ENCODE results near the gene PCBP2. TPM values are rescaled to one million over a fixed set of nuclear protein-coding genes. Genes with fewer than 3 reads are reported as not detected.
"Not testable (repeated sequence)": the region's sequence is repeated elsewhere in the genome, so short reads cannot be mapped to it uniquely, and the experiment has no call there.

The PCBP2 gene
- polyA plus RNA-seq, 2 of the 4 experiments (the other 2 are of a cell fraction): 367 to 546 TPM

GRCh38 chr12:53431187-53431586, 20.7 kb upstream of the PCBP2 start:
- Histone ChIP-seq H3K4me1 (peaks cover 45% of the 10 kb centered on the region), H3K4me3 (no peak overlapping the region), H3K4me2 (peak overlapping the region; percentile 57), H3K27ac (peak overlapping the region; percentile 63 to 85; a peak in 5 of 6 replicates), H3K9me3 (no peaks in the 10 kb centered on the region)
- POLR2A ChIA-PET: interaction anchor here (1.6 kb wide), 1 partner anchor 10 kb away, joined by 7 read pairs; the partner anchor contains the start of gene PRR13
- 42% methylated on average over 7 of the region's 7 CpGs for WGBS (ENCODE audit: missing lambda C conversion rate)
- DNase-seq (ENCODE audit: low read depth in 1 of 2, low spot score in 1 of 2): peak in 1 of 2 experiments; percentile 41
- TF ChIP-seq FOXS1 (CRISPR knock-in tag; IDR thresholded peaks at IDR 0.05) (peak; percentile 99; the same call in 1 of the 2 replicates), PHF8 (IDR thresholded peaks at IDR 0.05; ENCODE audit: borderline replicate concordance, low read depth) (no peak), POLR2AphosphoS2 (conservative IDR thresholded peaks at IDR 0.05; ENCODE audit: low read length) (no peak), FOSL2 (IDR thresholded peaks at IDR 0.05) (no peak), FOSL2 (CRISPR knock-in tag; IDR thresholded peaks at IDR 0.05) (peak; percentile 48), GATA3 (IDR thresholded peaks at IDR 0.05; ENCODE audit: borderline replicate concordance) (0 out of 2 replicates have a peak, but pooled peaks have one; percentile 17), ELK1 (IDR thresholded peaks at IDR 0.05; ENCODE audit: low read depth, low read length) (no peak), MAZ (IDR thresholded peaks at IDR 0.05; ENCODE audit: borderline replicate concordance, low read depth, low read length) (no peak), NR3C1 (IDR thresholded peaks at IDR 0.05) (no peak), HDAC2 (IDR thresholded peaks at IDR 0.05) (no peak), ZFP36 (IDR thresholded peaks at IDR 0.05; ENCODE audit: borderline replicate concordance, partially characterized antibody) (no peak), FOSB (CRISPR knock-in tag; IDR thresholded peaks at IDR 0.05) (no peak), MAX (IDR thresholded peaks at IDR 0.05) (peak; percentile 51; the same call in 1 of the 2 replicates)
- ATAC-seq: peak in 1 of 2 experiments; percentile 23; a peak in 3 of 6 replicates
- no peak for FAIRE-seq
- CTCF ChIA-PET: interaction anchor here (1.1 to 16.7 kb wide), 9 partner anchors 9 to 107 kb away, joined by 3 to 408 read pairs (median 4); partner anchors contain the start of gene PRR13

- peaks cover 12% of the 10 kb centered on the region for H3K4me1 ChIP-seq
- WGBS (ENCODE audit: missing lambda C conversion rate): 95% methylated on average over 9 of the region's 9 CpGs
- CTCF ChIA-PET: interaction anchor here (16.7 kb wide), 1 partner anchor 83 kb away, joined by 408 read pairs; no protein-coding TSS in a partner anchor
- FAIRE-seq; H3K9me3 ChIP-seq; H3K4me3 ChIP-seq; POLR2A ChIA-PET; DNase-seq (ENCODE audit: low read depth in 1 of 2, low spot score in 1 of 2); ATAC-seq; H3K27ac ChIP-seq; H3K4me2 ChIP-seq: not testable (repeated sequence)
Measured at GRCh38 chr12:53435326-53435725, 16.6 kb upstream of the PCBP2 start.

- not testable (repeated sequence) for DNase-seq (ENCODE audit: low read depth in 1 of 2, low spot score in 1 of 2); H3K4me2 ChIP-seq; ATAC-seq; H3K4me3 ChIP-seq; H3K27ac ChIP-seq; H3K9me3 ChIP-seq; FAIRE-seq
- POLR2A ChIA-PET: interaction anchor here (2.1 to 2.3 kb wide), 2 partner anchors 12 to 62 kb away, joined by 12 to 29 read pairs; partner anchors contain the start of gene TARBP2
- CTCF ChIA-PET: interaction anchor here (0.7 to 2.1 kb wide), 6 partner anchors 11 to 115 kb away, joined by 3 to 7 read pairs (median 4); no protein-coding TSS in a partner anchor
- TF ChIP-seq KDM1A (IDR thresholded peaks at IDR 0.05; ENCODE audit: low read depth): 0 out of 2 replicates have a peak, but pooled peaks have one; percentile 32
- peaks cover 23% of the 10 kb centered on the region for H3K4me1 ChIP-seq
Measured at GRCh38 chr12:53439582-53439981, 12.3 kb upstream of the PCBP2 start.

GRCh38 chr12:53441040-53441833, 10.7 kb upstream of the PCBP2 start, which contains the start of gene PRR13:
Gene PRR13, plus strand, starts transcription at chr12:53441734. Its CDS starts 981 bp downstream, at chr12:53442715.
- no peak for FAIRE-seq
- H3K4me2 ChIP-seq: peak within 1 kb of the TSS; percentile 89
- DNase-seq (ENCODE audit: low read depth in 1 of 2, low spot score in 1 of 2): peak; percentile 99 to 100
- ChIA-PET CTCF (interaction anchor here (0.7 to 2.6 kb wide), 9 partner anchors 9 to 120 kb away, joined by 3 to 13 read pairs (median 6); partner anchors contain the start of gene AAAS), POLR2A (interaction anchor here (0.7 to 2.3 kb wide), 17 partner anchors 10 to 225 kb away, joined by 3 to 29 read pairs (median 5); partner anchors contain the start of genes MAP3K12, PCBP2, SP1 and TARBP2)
- H3K4me1 ChIP-seq: peaks cover 26% of the 10 kb centered on the region
- peak; percentile 96 for ATAC-seq
- H3K27ac ChIP-seq: peak within 1 kb of the TSS; percentile 91 to 93
- 2% methylated on average over 31 of the region's 31 CpGs for WGBS (ENCODE audit: missing lambda C conversion rate)
- no peaks in the 10 kb centered on the region for H3K9me3 ChIP-seq
- peak within 1 kb of the TSS; percentile 71 for H3K4me3 ChIP-seq
- TF ChIP-seq PBX3 (IDR thresholded peaks at IDR 0.05): peak; percentile 80
- TF ChIP-seq HOXA7 (CRISPR knock-in tag; IDR thresholded peaks at IDR 0.05): no peak
- TF ChIP-seq HDAC2 (IDR thresholded peaks at IDR 0.05): no peak
- 0 out of 3 replicates have a peak, but pooled peaks have one; percentile 8 for TF ChIP-seq CTCF (IDR thresholded peaks at IDR 0.05)
- no peak for TF ChIP-seq MYC (IDR thresholded peaks at IDR 0.05; ENCODE audit: borderline replicate concordance, low read length)
- peak; percentile 90 to 97 for TF ChIP-seq CEBPB (IDR thresholded peaks at IDR 0.05)
- TF ChIP-seq POLR2A (IDR thresholded peaks at IDR 0.05; ENCODE audit: low read length): peak; percentile 95
- 0 out of 2 replicates have a peak, but pooled peaks have one; percentile 5 for TF ChIP-seq E2F6 (IDR thresholded peaks at IDR 0.05; ENCODE audit: borderline replicate concordance, low read depth)
- peak; percentile 69 for TF ChIP-seq HES2 (IDR thresholded peaks at IDR 0.05)
- TF ChIP-seq EP300 (IDR thresholded peaks at IDR 0.05): no peak
- no peak for TF ChIP-seq ZNF302 (CRISPR knock-in tag; IDR thresholded peaks at IDR 0.05)

Data from A549 (cell line).